Stimulated activated CD8-positive, alpha-beta memory T cell treated with anti-CD3 and anti-CD28 coated beads, Interleukin-4, amount 100 ng/mL, for 4 hours (primary cell): ENCODE measurements around the gene PDZD4.
A peak's percentile ranks its signal among the peaks of the same experiment; 100 is the strongest.

Experiments
- DNase-seq, 2 donors: peaks; one replicate each; pipeline ENCODE4 v3.0.0-alpha.2; 2020; ENCODE audit warnings: low read depth in 2 of 2, low spot score in 1 of 2

PDZD4 gene

DNA sequence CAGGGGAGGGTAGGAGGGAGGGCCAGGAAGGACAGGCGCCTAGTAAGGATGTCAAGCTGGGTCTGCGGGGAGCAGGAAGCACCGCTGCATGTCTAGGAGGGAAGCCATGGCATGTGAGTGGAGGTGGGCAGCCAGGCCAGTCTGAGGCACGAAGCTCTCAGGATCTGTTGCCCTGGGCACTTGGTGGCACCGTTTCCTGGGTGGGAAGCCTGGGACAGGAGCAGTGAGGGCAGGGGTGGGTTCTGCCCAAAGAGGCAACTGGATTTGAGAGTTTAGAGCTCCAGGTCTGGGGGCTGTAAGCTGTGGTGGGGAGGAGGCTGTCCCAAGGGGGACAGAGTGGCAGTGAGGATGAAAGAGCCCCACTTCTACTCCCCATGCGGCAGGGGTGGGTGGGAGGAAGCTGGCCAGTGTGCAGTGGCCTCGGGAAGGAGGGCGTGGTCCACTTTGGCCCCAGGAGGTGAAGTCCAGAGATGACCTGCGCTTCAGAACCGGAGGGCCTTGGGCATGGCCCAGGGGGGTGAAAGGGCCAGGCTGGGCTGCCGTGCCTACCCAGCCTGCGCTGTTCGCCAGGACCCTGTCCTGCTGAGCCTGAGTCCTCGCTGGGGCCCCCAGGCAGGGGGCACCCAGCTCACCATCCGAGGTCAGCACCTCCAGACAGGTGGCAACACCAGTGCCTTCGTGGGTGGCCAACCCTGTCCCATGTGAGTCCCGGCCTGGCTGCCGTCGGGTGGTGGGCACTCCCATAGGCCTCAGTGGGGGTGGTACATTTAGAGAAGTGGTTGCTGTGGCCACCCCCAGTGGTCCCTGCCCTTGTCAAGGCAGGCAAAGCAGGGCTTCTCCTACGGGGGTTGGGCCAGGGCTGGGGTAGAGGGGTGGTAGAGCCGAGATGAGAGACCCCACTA is 57.8 kb downstream of the PDZD4 start:
- no peak for DNase-seq

DNA sequence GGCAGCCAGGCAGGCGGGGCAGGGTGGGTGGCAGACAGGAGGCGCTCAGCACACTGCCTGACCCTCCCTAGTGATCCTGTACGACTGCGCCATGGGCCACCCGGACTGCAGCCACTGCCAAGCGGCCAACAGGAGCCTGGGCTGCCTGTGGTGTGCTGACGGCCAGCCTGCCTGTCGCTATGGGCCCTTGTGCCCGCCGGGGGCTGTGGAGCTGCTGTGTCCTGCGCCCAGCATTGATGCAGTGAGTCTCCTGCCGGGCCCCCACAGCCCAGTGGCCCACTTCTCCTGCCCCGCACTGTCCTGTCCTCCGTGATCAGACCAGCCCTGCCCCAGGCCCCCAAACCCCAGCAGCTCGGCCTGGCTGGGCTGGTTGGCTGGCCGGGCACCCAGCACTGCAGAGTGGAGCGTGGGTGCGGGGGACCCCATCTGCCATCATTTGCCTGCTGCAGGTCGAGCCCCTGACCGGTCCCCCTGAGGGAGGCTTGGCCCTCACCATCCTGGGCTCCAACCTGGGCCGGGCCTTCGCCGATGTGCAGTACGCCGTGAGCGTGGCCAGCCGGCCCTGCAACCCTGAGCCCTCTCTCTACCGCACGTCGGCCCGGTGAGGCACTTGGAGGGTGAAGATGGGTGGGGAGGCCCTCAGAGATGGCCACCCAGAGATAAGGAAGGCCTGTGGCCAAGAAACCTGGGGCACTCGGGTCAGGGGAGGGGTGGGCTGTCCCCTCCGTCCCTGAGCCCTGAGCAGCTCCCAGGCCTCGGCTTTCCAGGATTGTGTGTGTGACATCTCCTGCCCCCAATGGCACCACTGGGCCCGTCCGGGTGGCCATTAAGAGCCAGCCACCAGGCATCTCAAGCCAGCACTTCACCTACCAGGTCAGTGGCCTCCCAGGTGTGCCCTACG is 58.7 kb downstream of the PDZD4 start:
- DNase-seq: no peak

- DNase-seq: no peak
These were observed 59.5 kb downstream of the PDZD4 start for GRCh38 chrX:153770601-153771414.

- DNase-seq: no peak
These were observed 60.3 kb downstream of the PDZD4 start for GRCh38 chrX:153769865-153770600.

GRCh38 chrX:153769158-153769864 is 61.0 kb downstream of the PDZD4 start:
- DNase-seq: no peak

- DNase-seq: no peak
These were observed 61.8 kb downstream of the PDZD4 start for GRCh38 chrX:153768311-153769157.

DNA sequence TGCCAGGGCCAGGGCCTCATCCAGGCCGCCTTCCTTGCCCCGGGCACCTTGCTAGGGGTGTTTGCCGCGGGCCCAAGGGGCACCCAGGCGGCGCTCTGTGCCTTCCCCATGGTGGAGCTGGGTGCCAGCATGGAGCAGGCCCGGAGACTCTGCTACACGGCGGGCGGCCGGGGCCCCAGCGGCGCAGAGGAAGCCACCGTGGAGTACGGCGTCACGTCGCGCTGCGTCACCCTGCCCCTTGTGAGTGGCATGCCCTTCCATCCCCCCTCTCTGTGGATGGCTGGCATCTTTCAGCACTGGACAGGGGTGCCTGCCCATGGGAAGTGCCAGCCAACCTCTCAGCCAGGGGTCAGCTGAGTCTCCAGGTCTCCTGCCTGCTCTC is 62.7 kb downstream of the PDZD4 start:
- no peak for DNase-seq

- DNase-seq: no peak
These were observed 63.3 kb downstream of the PDZD4 start for GRCh38 chrX:153766871-153767673.

DNA sequence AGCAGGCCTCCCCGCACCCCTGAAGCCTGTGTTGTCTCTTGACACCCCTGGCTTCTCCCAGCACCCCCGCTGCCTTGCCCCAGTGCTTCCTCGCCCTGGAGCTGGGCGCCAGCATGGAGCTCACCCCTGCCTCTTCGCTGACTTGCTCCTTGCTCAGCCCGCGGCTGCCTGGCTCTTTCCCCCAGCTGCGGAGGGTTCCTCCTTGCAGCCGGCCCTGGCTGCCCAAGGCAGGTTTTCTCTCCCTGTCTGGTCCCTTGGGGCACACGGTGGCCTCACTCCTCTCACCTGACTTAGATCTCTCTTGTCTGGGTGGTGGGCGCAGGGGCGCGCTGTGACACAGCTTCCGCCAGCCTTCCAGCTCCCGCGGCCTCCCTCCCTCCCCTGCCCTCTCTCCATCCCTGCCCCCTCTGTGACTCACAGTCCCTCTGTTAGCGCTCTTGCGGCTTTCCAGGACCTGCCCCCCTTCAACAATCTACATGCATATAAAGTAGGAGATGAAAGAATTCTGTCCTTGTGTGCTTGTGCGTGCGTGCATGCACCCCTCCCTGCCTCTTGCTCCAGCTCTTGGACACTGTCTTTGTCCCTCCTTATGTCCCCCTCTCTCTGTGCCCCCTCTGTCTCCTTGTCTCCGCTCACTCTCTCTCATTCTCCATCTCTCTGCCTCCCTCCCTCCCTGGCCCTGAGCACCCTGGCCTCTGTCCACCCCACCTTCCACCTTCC is 64.1 kb downstream of the PDZD4 start:
- DNase-seq: peak; percentile 2 to 32

DNA sequence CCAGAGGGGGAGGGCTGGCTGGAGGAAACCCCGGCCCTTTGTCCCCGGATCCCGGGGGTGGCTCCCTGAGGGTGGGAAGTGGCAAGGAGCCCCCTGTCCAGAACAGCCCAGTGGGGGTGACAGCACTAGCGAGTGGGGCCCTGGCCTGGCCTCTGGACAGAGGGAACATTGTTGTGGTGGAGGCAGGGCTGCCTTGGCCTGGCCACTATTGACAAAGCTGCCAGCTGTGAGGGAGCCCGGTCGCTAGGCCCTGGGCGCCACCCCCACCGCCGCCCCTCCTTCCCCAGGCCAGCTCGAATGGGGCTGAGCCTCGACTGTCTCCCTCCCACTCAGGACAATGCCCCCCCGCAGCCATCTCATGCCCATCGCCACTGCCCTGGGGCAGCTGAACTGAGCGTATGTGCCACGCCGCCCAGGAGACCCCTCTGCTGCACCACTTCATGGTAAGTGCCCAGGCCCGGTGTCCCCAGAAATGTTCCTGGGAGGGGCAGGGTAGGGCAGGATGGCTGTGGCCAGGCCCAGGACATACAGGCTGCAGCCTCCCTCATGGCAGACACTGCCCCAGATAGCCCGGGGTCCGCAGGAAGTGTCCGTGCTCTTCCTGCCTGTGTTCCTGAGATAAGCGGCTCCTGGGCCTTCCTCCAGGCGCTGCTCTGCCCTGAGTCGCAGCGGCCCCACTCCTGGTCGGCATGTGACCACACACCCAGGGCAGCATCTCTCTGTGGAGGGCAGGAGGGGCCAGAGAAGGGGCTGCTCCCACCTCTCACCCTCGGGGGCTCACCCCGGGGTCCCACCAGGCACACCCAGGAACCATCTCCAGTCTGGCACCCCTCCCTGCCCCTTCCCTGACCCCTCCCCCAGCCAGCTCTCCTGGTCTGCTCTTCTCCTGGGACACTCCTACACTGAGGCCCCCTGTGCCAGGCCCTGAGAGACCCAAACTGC is 64.9 kb downstream of the PDZD4 start:
- no peak for DNase-seq

GRCh38 chrX:153764786-153765137 is 65.6 kb downstream of the PDZD4 start:
- DNase-seq: no peak

- peak; percentile 43 to 52 for DNase-seq
These were observed 66.2 kb downstream of the PDZD4 start, which contains the start of gene PLXNB3 for GRCh38 chrX:153763989-153764755. Gene PLXNB3, plus strand, starts transcription at chrX:153764249. Its CDS starts 1,287 bp downstream, at chrX:153765536.

GRCh38 chrX:153763298-153763932 is 66.9 kb downstream of the PDZD4 start:
- no peak for DNase-seq

- no peak for DNase-seq
These were observed 67.6 kb downstream of the PDZD4 start for GRCh38 chrX:153762626-153763173.

- no peak for DNase-seq
These were observed 68.5 kb downstream of the PDZD4 start for GRCh38 chrX:153761863-153762262.
